Measurements from ENCODE around the gene MILR1. TPM values are rescaled to one million over a fixed set of nuclear protein-coding genes. Genes with fewer than 3 reads are reported as not detected.

Gene MILR1
- total RNA-seq, 1 experiment from 2014 or later = not detected

- peak; percentile 64; the same call in 1 of the 2 replicates for TF ChIP-seq ZNF425 (CRISPR knock-in tag; conservative IDR thresholded peaks at IDR 0.05)
- no peak for TF ChIP-seq MYBL2 (CRISPR knock-in tag; IDR thresholded peaks at IDR 0.05)
- no peak for TF ChIP-seq JAZF1 (CRISPR knock-in tag; IDR thresholded peaks at IDR 0.05)
- TF ChIP-seq GABPB1 (CRISPR knock-in tag; IDR thresholded peaks at IDR 0.05) = no peak
- TF ChIP-seq JUN (CRISPR knock-in tag; IDR thresholded peaks at IDR 0.05) = no peak; the same call in 1 of the 2 replicates
- peak; percentile 42; the same call in 1 of the 2 replicates for TF ChIP-seq CREM (CRISPR knock-in tag; IDR thresholded peaks at IDR 0.05)
- no peak for TF ChIP-seq E2F5 (CRISPR knock-in tag; IDR thresholded peaks at IDR 0.05)
- no peak for TF ChIP-seq SMAD4 (CRISPR knock-in tag; IDR thresholded peaks at IDR 0.05)
- TF ChIP-seq HMGXB4 (CRISPR knock-in tag; IDR thresholded peaks at IDR 0.05) = 0 out of 2 replicates have a peak, but pooled peaks have one; percentile 19
- TF ChIP-seq AFF4 (CRISPR knock-in tag; IDR thresholded peaks at IDR 0.05; ENCODE audit: borderline replicate concordance) = no peak
- TF ChIP-seq ATF1 (CRISPR knock-in tag; IDR thresholded peaks at IDR 0.05) = no peak
- no peak for TF ChIP-seq ZNF138 (CRISPR knock-in tag; conservative IDR thresholded peaks at IDR 0.05)
- TF ChIP-seq ZNF671 (CRISPR knock-in tag; IDR thresholded peaks at IDR 0.05) = peak; percentile 68; the same call in 1 of the 2 replicates
- TF ChIP-seq ERG (CRISPR knock-in tag; IDR thresholded peaks at IDR 0.05) = 0 out of 2 replicates have a peak, but pooled peaks have one; percentile 58
- peak; percentile 89 for TF ChIP-seq AR (CRISPR knock-in tag; IDR thresholded peaks at IDR 0.05)
- peak; percentile 49; the same call in 1 of the 2 replicates for TF ChIP-seq RORB (CRISPR knock-in tag; IDR thresholded peaks at IDR 0.05)
- 0 out of 2 replicates have a peak, but pooled peaks have one; percentile 19 for TF ChIP-seq USF2 (CRISPR knock-in tag; IDR thresholded peaks at IDR 0.05)
- peak; percentile 79; the same call in 1 of the 2 replicates for TF ChIP-seq PRRX2 (CRISPR knock-in tag; IDR thresholded peaks at IDR 0.05)
- no peak for TF ChIP-seq E2F1 (CRISPR knock-in tag; IDR thresholded peaks at IDR 0.05)
- TF ChIP-seq ELF4 (CRISPR knock-in tag; IDR thresholded peaks at IDR 0.05; ENCODE audit: low read depth) = no peak
- TF ChIP-seq NR3C1 (CRISPR knock-in tag; conservative IDR thresholded peaks at IDR 0.05; ENCODE audit: low read depth) = no peak
- TF ChIP-seq MAX (CRISPR knock-in tag; IDR thresholded peaks at IDR 0.05) = peak; percentile 76; the same call in 1 of the 2 replicates
Measured at GRCh38 chr17:64505340-64506200, 56.7 kb downstream of the MILR1 start (continued).
